ENCODE measurements around the gene NKPD1. TPM values are rescaled to one million over a fixed set of nuclear protein-coding genes. Genes with fewer than 3 reads are reported as not detected.

Gene NKPD1
- total RNA-seq, 4 donors from 2014 or later: 0.16 to 0.39 TPM; not detected in 2

GRCh38 chr19:45147835-45148676 lies 12.7 kb downstream of the NKPD1 start:
- Histone ChIP-seq H3K27me3 (peaks cover 32% of the 10 kb centered on the region), H3K9me3 (no peaks in the 10 kb centered on the region), H3K27ac (no peak overlapping the region), H3K36me3 (peaks cover 0 to 55% of the 10 kb centered on the region in 2 donors), H3K4me3 (no peak overlapping the region), H3K4me1 (peaks cover 0 to 18% (median 14%) of the 10 kb centered on the region in 3 donors)
- no peak for ATAC-seq
- no peak for TF ChIP-seq CTCF (IDR thresholded peaks at IDR 0.05)
- TF ChIP-seq POLR2A (IDR thresholded peaks at IDR 0.05): no peak
- no peak for TF ChIP-seq EP300 (IDR thresholded peaks at IDR 0.05)
- no peak for TF ChIP-seq POLR2AphosphoS5 (IDR thresholded peaks at IDR 0.05)
- WGBS, 2 donors (ENCODE audit: low coverage in 1 of 2): 77 to 88% methylated on average over 8 of the region's 18 CpGs

DNA sequence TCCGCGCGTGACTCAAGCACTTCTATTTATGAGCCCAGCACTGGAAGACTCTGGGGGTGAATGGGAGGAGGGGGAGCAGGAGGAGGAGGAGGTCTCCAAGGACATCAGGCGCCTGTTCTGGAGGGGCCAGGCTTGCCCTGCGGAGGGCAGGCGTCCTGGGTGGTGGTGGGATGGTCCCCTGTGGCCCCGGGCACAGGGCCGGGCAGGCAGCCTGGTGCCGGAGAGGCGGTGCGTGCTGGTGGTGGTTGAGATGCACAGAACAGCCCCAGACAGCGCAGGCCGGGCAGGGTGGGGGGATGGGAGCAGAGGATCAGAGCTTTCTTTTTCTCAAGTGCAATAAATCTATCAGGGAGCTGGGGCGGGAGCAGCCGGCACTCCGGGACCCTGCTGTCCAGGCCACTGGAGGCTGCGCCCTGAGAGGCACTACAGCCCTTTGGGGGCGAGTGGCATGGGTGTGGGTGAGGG lies 14.0 kb downstream of the NKPD1 start:
- peaks cover 19% of the 10 kb centered on the region for H3K27me3 ChIP-seq
- ATAC-seq: no peak
- peaks cover 0 to 68% of the 10 kb centered on the region in 2 donors for H3K36me3 ChIP-seq
- 100% methylated on average over 2 of the region's 18 CpGs; no CpG with 5 or more reads in 1 of the 2 donors for WGBS, 2 donors (ENCODE audit: low coverage in 1 of 2)
- H3K9me3 ChIP-seq: no peaks in the 10 kb centered on the region
- no peak for TF ChIP-seq CTCF (IDR thresholded peaks at IDR 0.05)
- TF ChIP-seq EP300 (IDR thresholded peaks at IDR 0.05): no peak
- no peak for TF ChIP-seq POLR2AphosphoS5 (IDR thresholded peaks at IDR 0.05)
- no peak for TF ChIP-seq POLR2A (IDR thresholded peaks at IDR 0.05)
- H3K4me3 ChIP-seq: no peak overlapping the region
- H3K4me1 ChIP-seq: peaks cover 0 to 5% (median 2%) of the 10 kb centered on the region in 3 donors
- H3K27ac ChIP-seq: no peak overlapping the region

DNA sequence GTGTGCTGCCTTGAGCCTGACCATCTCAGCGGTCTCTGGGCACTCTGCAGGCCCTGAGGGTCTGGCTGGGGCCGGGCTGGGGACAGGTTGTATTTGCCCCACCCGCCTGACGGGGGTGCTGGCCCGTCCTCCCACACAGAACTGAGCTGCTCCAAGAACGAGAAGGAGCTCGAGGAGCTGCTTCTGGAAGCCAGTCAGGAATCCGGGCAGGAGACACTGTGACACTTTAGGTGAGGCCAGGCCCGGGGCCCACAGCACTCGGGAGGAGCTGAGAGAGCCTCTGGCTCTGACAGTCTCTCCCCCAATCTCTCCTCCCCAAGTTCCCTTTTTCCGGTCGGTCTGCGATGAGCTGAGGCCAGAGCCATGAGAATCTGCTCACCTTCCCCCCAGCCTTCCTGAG lies 14.5 kb downstream of the NKPD1 start:
- Histone ChIP-seq H3K27ac (no peak overlapping the region), H3K36me3 (peaks cover 0 to 73% of the 10 kb centered on the region in 2 donors), H3K27me3 (peaks cover 14% of the 10 kb centered on the region), H3K9me3 (no peaks in the 10 kb centered on the region), H3K4me1 (peaks cover 0 to under 1% (median 0%) of the 10 kb centered on the region in 3 donors), H3K4me3 (no peak overlapping the region)
- TF ChIP-seq CTCF (IDR thresholded peaks at IDR 0.05): no peak
- no peak for TF ChIP-seq POLR2AphosphoS5 (IDR thresholded peaks at IDR 0.05)
- no peak for TF ChIP-seq EP300 (IDR thresholded peaks at IDR 0.05)
- TF ChIP-seq POLR2A (IDR thresholded peaks at IDR 0.05): no peak
- no peak for ATAC-seq
- WGBS, 2 donors (ENCODE audit: low coverage in 1 of 2): 81 to 88% methylated on average over 4 to 5 of the region's 13 CpGs

- H3K36me3 ChIP-seq: peaks cover 0 to 80% of the 10 kb centered on the region in 2 donors
- no peak for ATAC-seq
- peaks cover 7% of the 10 kb centered on the region for H3K27me3 ChIP-seq
- H3K4me3 ChIP-seq: no peak overlapping the region
- H3K27ac ChIP-seq: no peak overlapping the region
- no CpG with 5 or more reads among the region's 54 CpGs for WGBS, 2 donors (ENCODE audit: low coverage in 1 of 2)
- no peaks in the 10 kb centered on the region for H3K4me1 ChIP-seq
- no peaks in the 10 kb centered on the region for H3K9me3 ChIP-seq
- TF ChIP-seq POLR2A (IDR thresholded peaks at IDR 0.05) (no peak), EP300 (IDR thresholded peaks at IDR 0.05) (no peak), POLR2AphosphoS5 (IDR thresholded peaks at IDR 0.05) (no peak), CTCF (IDR thresholded peaks at IDR 0.05) (no peak)
Observed at GRCh38 chr19:45145270-45146189, 15.3 kb downstream of the NKPD1 start.
